K562 (cell line): ENCODE results near the gene FAM181B. TPM values are rescaled to one million over a fixed set of nuclear protein-coding genes. Genes with fewer than 3 reads are reported as not detected.

Experiments used
- ATAC-seq: fragments of 200-7000 bp; cut with Tn5 transposase; 3 replicates; pipeline ENCODE4 v1.9.1; 2020; ENCODE audit warnings: moderate library complexity
- BruUV-seq: library from RNA; stranded (reverse); fragments of 400-500 nt; replicated peaks from 2 replicates; lab custom pipeline; 2021; lab: Mats Ljungman, UMichigan
- CTCF ChIA-PET: fragments of 300-600 bp; formaldehyde crosslinking; extraction: SDS; loops from one replicate; lab custom pipeline; 2021; ENCODE audit warnings: low intra/inter-chr PET ratio; lab: Yijun Ruan, JAX
- POLR2A ChIA-PET: fragments of 300-600, 350-650 bp; sonication (Branson Sonifier 250); formaldehyde crosslinking; extraction: SDS; loops from one replicate; lab custom pipeline; 2021; ENCODE audit warnings: antibody characterized with exemption, inconsistent platforms; lab: Yijun Ruan, JAX
- DNase-seq, 4 experiments: peaks; one replicate each; pipeline versions ENCODE4 v3.0.0 to v3.0.0-alpha.2; 2011 to 2018; ENCODE audit warnings: low spot score in 3 of 4, mixed read lengths in 3 of 4; ENCODE audit errors: extremely low read depth in 1 of 4
- FAIRE-seq: peaks from 2 replicates; lab custom pipeline; 2011; peaks lifted over from hg19 to GRCh38; lab: Jason Lieb, UNC
- H2AFZ ChIP-seq: 2 replicates; pipeline ENCODE4 v1.6.0; 2011; ENCODE audit warnings: low read depth, low read length, control low read depth, inconsistent platforms
- H3K27ac ChIP-seq: fragments of 200-600 bp; 3 replicates; pipeline ENCODE4 v1.8.0; 2011; ENCODE audit warnings: low read depth, mild to moderate bottlenecking, control low read depth, inconsistent platforms, low read length, moderate library complexity, mixed read lengths; ENCODE audit errors: extremely low read depth
- H3K27me3 ChIP-seq, 2 experiments: fragments of 300-600 bp in 1 of 2; 2 replicates in 1 of 2; 3 replicates in 1 of 2; pipeline versions ENCODE4 v1.6.0 to v1.8.0; 2011; ENCODE audit warnings: inconsistent platforms in 2 of 2, low read length in 2 of 2, mild to moderate bottlenecking in 1 of 2, mixed read lengths in 1 of 2, moderate library complexity in 1 of 2; ENCODE audit not compliant: control insufficient read depth in 2 of 2, insufficient read depth in 2 of 2
- H3K36me3 ChIP-seq: fragments of 300-600 bp; 3 replicates; pipeline ENCODE4 v1.8.0; 2011; ENCODE audit warnings: mild to moderate bottlenecking, low read length, inconsistent platforms; ENCODE audit not compliant: control insufficient read depth, insufficient read depth
- H3K4me1 ChIP-seq, 2 experiments: fragments of 200-600 bp in 1 of 2; replicated peaks in 1 of 2; 2 replicates in 1 of 2; 3 replicates in 1 of 2; pipeline versions ENCODE4 v1.5.1 to v1.8.0; 2011; ENCODE audit warnings: inconsistent platforms in 2 of 2, low read length in 2 of 2, mild to moderate bottlenecking in 1 of 2, mixed read lengths in 1 of 2, moderate library complexity in 1 of 2; ENCODE audit not compliant: control insufficient read depth in 2 of 2, insufficient read depth in 2 of 2
- H3K4me2 ChIP-seq: 2 replicates; pipeline ENCODE4 v1.6.1; 2011; ENCODE audit warnings: low read length, control low read depth, inconsistent platforms, mixed read lengths; ENCODE audit not compliant: insufficient read depth
- H3K4me3 ChIP-seq: fragments of 200-600 bp; sonication (generic), shearing (Covaris generic); 2 replicates; pipeline ENCODE4 v1.5.1; 2016; ENCODE audit warnings: control low read depth, inconsistent platforms
- H3K79me2 ChIP-seq: fragments of 200-600 bp; 3 replicates; pipeline ENCODE4 v1.8.0; 2011; ENCODE audit warnings: low read length, inconsistent platforms; ENCODE audit not compliant: control insufficient read depth, insufficient read depth
- H3K9ac ChIP-seq, 2 experiments: 2 replicates each; pipeline versions ENCODE4 v1.6.0 to v1.6.1; 2011; ENCODE audit warnings: low read depth in 2 of 2, low read length in 2 of 2, control low read depth in 1 of 2, inconsistent platforms in 1 of 2, mild to moderate bottlenecking in 1 of 2, mixed read lengths in 1 of 2; ENCODE audit not compliant: insufficient read depth in 1 of 2
- H3K9me1 ChIP-seq: one replicate; pipeline ENCODE4 v1.6.0; 2011; ENCODE audit warnings: inconsistent platforms, mild to moderate bottlenecking, low read length, moderate library complexity; ENCODE audit not compliant: control insufficient read depth, insufficient read depth
- H3K9me3 ChIP-seq: replicated peaks from 2 replicates; pipeline ENCODE4 v1.5.1; 2011; ENCODE audit warnings: low read depth, low read length, inconsistent platforms; ENCODE audit not compliant: control insufficient read depth, insufficient read depth
- H4K20me1 ChIP-seq: replicated peaks from 2 replicates; pipeline ENCODE4 v1.6.1; 2011; ENCODE audit warnings: low read length, inconsistent platforms, mixed read lengths; ENCODE audit not compliant: control insufficient read depth, insufficient read depth
- C11orf30 ChIP-seq: fragments of 450-650 bp; IDR thresholded peaks from 2 replicates; pipeline ENCODE4 v1.6.1; 2016; ENCODE audit warnings: low read depth, mild to moderate bottlenecking
- CREB5 ChIP-seq: fragments of 250-450 bp; sonication (Bioruptor Pico); IDR thresholded peaks from 2 replicates; pipeline ENCODE4 v1.5.0; 2020; ENCODE audit warnings: mild to moderate bottlenecking
- DPF2 ChIP-seq: fragments of 450-650 bp; IDR thresholded peaks from 2 replicates; pipeline ENCODE4 v1.6.1; 2016
- E2F6 ChIP-seq, 2 experiments: IDR thresholded peaks; 2 replicates each; pipeline ENCODE4 v1.6.1; 2011; ENCODE audit warnings: borderline replicate concordance in 1 of 2, control low read depth in 1 of 2, low read depth in 1 of 2, low read length in 1 of 2, mild to moderate bottlenecking in 1 of 2, mixed read lengths in 1 of 2, moderate library complexity in 1 of 2; ENCODE audit not compliant: insufficient read depth in 1 of 2, insufficient read length in 1 of 2, poor library complexity in 1 of 2, severe bottlenecking in 1 of 2; ENCODE audit errors: extremely low read depth in 1 of 2
- EHMT2 ChIP-seq: fragments of 450-650 bp; IDR thresholded peaks from 2 replicates; pipeline ENCODE4 v1.6.1; 2018; ENCODE audit warnings: antibody characterized with exemption
- GATAD2B ChIP-seq: fragments of 450-650 bp; IDR thresholded peaks from 2 replicates; pipeline ENCODE4 v1.6.1; 2017; ENCODE audit warnings: mild to moderate bottlenecking, borderline replicate concordance
- HNRNPLL ChIP-seq: fragments of 200-400 bp; formaldehyde crosslinking; IDR thresholded peaks from 2 replicates; pipeline ENCODE4 v1.6.1; 2017; ENCODE audit warnings: low read length, low read depth, mild to moderate bottlenecking; ENCODE audit not compliant: poor library complexity, severe bottlenecking
- HNRNPUL1 ChIP-seq: fragments of 200-400 bp; formaldehyde crosslinking; IDR thresholded peaks from 2 replicates; pipeline ENCODE4 v1.6.1; 2017; ENCODE audit warnings: low read length
- KDM1A ChIP-seq, 2 experiments: fragments of 450-650 bp; IDR thresholded peaks; 2 replicates each; pipeline ENCODE4 v1.6.1; 2016; ENCODE audit warnings: mild to moderate bottlenecking in 2 of 2
- MBD2 ChIP-seq: sonication (generic); IDR thresholded peaks from 2 replicates; pipeline ENCODE4 v1.6.1; 2016; ENCODE audit warnings: low read depth, borderline replicate concordance
- NFE2 ChIP-seq: IDR thresholded peaks from 2 replicates; pipeline ENCODE4 v1.6.1; 2014; ENCODE audit warnings: antibody characterized with exemption, low read depth
- NR3C1 ChIP-seq: sonication (generic); formaldehyde crosslinking; IDR thresholded peaks from 2 replicates; pipeline ENCODE4 v1.8.1; 2022; ENCODE audit warnings: missing genetic modification reagents
- RB1 ChIP-seq: fragments of 450-650 bp; IDR thresholded peaks from 2 replicates; pipeline ENCODE4 v1.6.1; 2017; ENCODE audit warnings: low read depth, mild to moderate bottlenecking
- RBFOX2 ChIP-seq: fragments of 200-400 bp; formaldehyde crosslinking; IDR thresholded peaks from 2 replicates; pipeline ENCODE4 v1.6.1; 2017; ENCODE audit warnings: low read depth, mild to moderate bottlenecking, low read length, moderate library complexity
- SRSF1 ChIP-seq: fragments of 200-400 bp; formaldehyde crosslinking; IDR thresholded peaks from 2 replicates; pipeline ENCODE4 v1.6.1; 2017; ENCODE audit warnings: mild to moderate bottlenecking, low read depth, low read length, moderate library complexity
- U2AF2 ChIP-seq: fragments of 200-400 bp; formaldehyde crosslinking; optimal IDR thresholded peaks from 2 replicates; pipeline ENCODE3; 2017; ENCODE audit warnings: low read depth, mild to moderate bottlenecking, low read length
- ZBTB8A ChIP-seq: fragments of 450-650 bp; IDR thresholded peaks from 2 replicates; pipeline ENCODE4 v1.6.1; 2018; ENCODE audit warnings: mild to moderate bottlenecking, moderate library complexity; ENCODE audit not compliant: partially characterized antibody
- ZNF316 ChIP-seq: fragments of 450-650 bp; IDR thresholded peaks from 2 replicates; pipeline ENCODE4 v1.6.1; 2016
- ZNF444 ChIP-seq: fragments of 250-450 bp; sonication (Bioruptor Pico); IDR thresholded peaks from 2 replicates; pipeline ENCODE4 v1.4.0; 2020; ENCODE audit warnings: mild to moderate bottlenecking, moderate library complexity
- WGBS: fragments of 100-300 bp; shearing (Covaris generic); methylation state at CpG from one replicate; pipeline ENCODE4 v1.1.6; 2016; ENCODE audit warnings: low coverage, mixed read lengths; ENCODE audit not compliant: insufficient coverage; ENCODE audit errors: missing lambda C conversion rate; 5-methylcytosine and 5-hydroxymethylcytosine counted together
- in situ Hi-C: fragments of 300-500 bp; cut with MboI; formaldehyde crosslinking; loops from 4 replicates; pipeline ENCODE4 v1.15.0; 2018; ENCODE audit warnings: inconsistent platforms, mixed read lengths
- intact Hi-C: fragments of 100-400 bp; cut with micrococcal nuclease; formaldehyde crosslinking; loops from 2 replicates; pipeline ENCODE4 v1.14.2; 2022
- polyA plus RNA-seq, 8 experiments: library from polyadenylated mRNA; depleted of rRNA in 4 of 8; stranded (reverse) in 5 of 8; unstranded in 3 of 8; fragments of >200 nt; fragmentation: Nextera tagmentation in 2 of 8; fragmentation: Illumina TruSeq in 1 of 8; extraction: Ambion mirVana in 2 of 8; extraction: Trizol in 1 of 8; gene quantifications; 2 replicates each; pipeline versions ENCODE4 v1.2.1 to v1.2.3, GENCODE V29; 2011 to 2014; ENCODE audit warnings: inconsistent platforms in 1 of 8, missing spikeins in 1 of 8
- total RNA-seq, 7 experiments: library from RNA; depleted of rRNA in 6 of 7; stranded (reverse); fragments of >200 nt in 6 of 7; fragmentation: Illumina TruSeq in 2 of 7; extraction: Trizol in 2 of 7; gene quantifications; 2 replicates each; pipeline versions ENCODE4 v1.2.1 to v1.2.3, GENCODE V29; 2011 to 2021; ENCODE audit warnings: low replicate concordance in 1 of 7
- TF ChIP-seq, protein P1 (sequence below): fragments of 450-650 bp; formaldehyde crosslinking; IDR thresholded peaks from 2 replicates; pipeline ENCODE4 v1.4.0; 2020; ENCODE audit warnings: mild to moderate bottlenecking, moderate library complexity

FAM181B gene
- total and polyA plus RNA-seq, 9 of the 15 experiments (the other 6 are each of a cell fraction or from before 2014, with no cell fraction given): 0.01 TPM; not detected in 8

DNA sequence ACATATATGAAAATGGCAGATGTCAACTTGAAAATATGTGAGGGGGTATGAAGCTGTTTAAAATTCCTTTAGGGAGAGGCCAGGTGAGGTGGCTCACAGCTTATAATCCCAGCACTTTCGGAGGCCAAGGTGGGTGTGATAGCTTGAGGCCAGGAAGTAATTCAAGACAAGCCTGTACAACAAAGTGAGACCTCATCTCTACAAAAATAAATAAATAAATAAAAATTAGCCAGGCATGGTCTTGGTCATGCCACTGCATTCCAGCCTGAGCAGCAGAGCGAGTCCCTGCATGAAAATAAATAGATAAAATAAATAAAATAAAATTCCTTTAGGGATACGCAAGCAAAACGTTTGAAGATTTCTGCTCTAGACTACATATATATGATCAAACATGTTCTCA lies 38.1 kb upstream of the FAM181B start (continued):
- TF ChIP-seq E2F6 (IDR thresholded peaks at IDR 0.05; ENCODE audit: borderline replicate concordance in 1 of 2, extremely low read depth in 1 of 2, insufficient read depth in 1 of 2, insufficient read length in 1 of 2, low read depth in 1 of 2, low read length in 1 of 2, poor library complexity in 1 of 2, severe bottlenecking in 1 of 2) (no peak), KDM1A (IDR thresholded peaks at IDR 0.05) (no peak), NR3C1 (CRISPR knock-in tag) (no peak), SRSF1 (no peak)

DNA sequence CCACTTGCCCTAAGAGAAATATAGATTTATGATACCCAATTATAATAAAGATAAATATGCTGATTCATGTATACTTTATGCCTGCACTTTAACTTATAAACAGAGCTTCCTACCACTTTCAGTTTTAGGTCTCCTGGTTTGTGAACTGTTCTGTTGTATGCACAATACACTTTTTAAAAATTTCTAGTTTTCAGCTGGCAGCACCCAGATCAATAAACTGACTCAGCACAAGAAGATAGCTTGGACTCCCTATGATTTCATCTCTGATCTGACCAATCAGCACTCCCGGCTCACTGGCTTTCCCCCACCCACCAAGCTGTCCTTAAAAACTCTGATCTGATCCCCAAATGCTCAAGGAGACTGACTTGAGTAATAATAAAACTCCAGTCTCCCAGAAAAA lies 33.5 kb upstream of the FAM181B start:
- Histone ChIP-seq H3K4me2 (no peak overlapping the region), H3K4me1 (peaks cover 5 to 6% of the 10 kb centered on the region in 2 experiments; a peak in 2 of 5 replicates), H3K4me3 (no peak overlapping the region), H3K27ac (no peak overlapping the region), H4K20me1 (no peaks in the 10 kb centered on the region), H3K27me3 (no peaks in the 10 kb centered on the region), H3K9me1 (no peaks in the 10 kb centered on the region), H3K9me3 (no peaks in the 10 kb centered on the region), H2AFZ (peak overlapping the region; percentile 25), H3K36me3 (no peaks in the 10 kb centered on the region), H3K9ac (no peak overlapping the region), H3K79me2 (no peaks in the 10 kb centered on the region)
- FAIRE-seq (no peak), DNase-seq (peak in 1 of 4 experiments; percentile 23), ATAC-seq (0 out of 3 replicates have a peak, but pooled peaks have one; percentile 16)
- WGBS: 14% methylated on average over 1 of the region's 1 CpG
- POLR2A ChIA-PET: interaction anchor here (0.6 to 1.1 kb wide), 5 partner anchors 10 to 85 kb away, joined by 3 to 5 read pairs (median 3); no protein-coding TSS in a partner anchor
- BruUV-seq: no TSS peak
- in situ Hi-C loops (no loop called here), intact Hi-C loops (no loop called here)
- CTCF ChIA-PET: no interaction called here
- peak; percentile 68 for TF ChIP-seq NFE2
- TF ChIP-seq CREB5 (CRISPR knock-in tag): no peak
- TF ChIP-seq HNRNPUL1: no peak
- no peak for TF ChIP-seq RB1
- TF ChIP-seq ZBTB8A: no peak
- TF ChIP-seq ZNF444 (CRISPR knock-in tag): no peak
- no peak for TF ChIP-seq EHMT2
- no peak for TF ChIP-seq U2AF2
- TF ChIP-seq GATAD2B: no peak
- TF ChIP-seq DPF2: peak; percentile 34; the same call in 1 of the 2 replicates
- TF ChIP-seq MBD2: no peak
- TF ChIP-seq HNRNPLL: no peak
- peak; percentile 94 for TF ChIP-seq ZNF316
- TF ChIP-seq RBFOX2: no peak
- TF ChIP-seq, protein P1, sequence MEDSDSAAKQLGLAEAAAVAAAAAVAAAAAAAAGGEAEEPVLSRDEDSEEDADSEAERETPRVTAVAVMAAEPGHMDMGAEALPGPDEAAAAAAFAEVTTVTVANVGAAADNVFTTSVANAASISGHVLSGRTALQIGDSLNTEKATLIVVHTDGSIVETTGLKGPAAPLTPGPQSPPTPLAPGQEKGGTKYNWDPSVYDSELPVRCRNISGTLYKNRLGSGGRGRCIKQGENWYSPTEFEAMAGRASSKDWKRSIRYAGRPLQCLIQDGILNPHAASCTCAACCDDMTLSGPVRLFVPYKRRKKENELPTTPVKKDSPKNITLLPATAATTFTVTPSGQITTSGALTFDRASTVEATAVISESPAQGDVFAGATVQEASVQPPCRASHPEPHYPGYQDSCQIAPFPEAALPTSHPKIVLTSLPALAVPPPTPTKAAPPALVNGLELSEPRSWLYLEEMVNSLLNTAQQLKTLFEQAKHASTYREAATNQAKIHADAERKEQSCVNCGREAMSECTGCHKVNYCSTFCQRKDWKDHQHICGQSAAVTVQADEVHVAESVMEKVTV (CRISPR knock-in tag): no peak
- peak; percentile 89; the same call in 1 of the 2 replicates for TF ChIP-seq C11orf30
